ENCODE measurements around the gene MLC1. TPM values are rescaled to one million over a fixed set of nuclear protein-coding genes. Genes with fewer than 3 reads are reported as not detected.

Gene MLC1
- total and polyA plus RNA-seq, 4 donors, result 0.13 to 9.4 (median 0.33) TPM; not detected in 1

GRCh38 chr22:50082197-50082715 is 3.0 kb downstream of the MLC1 start:
- Histone ChIP-seq H3K4me3 (ENCODE audit: low read depth in 1 of 3, low read length in 3 of 3) (no peak overlapping the region), H3K27ac (ENCODE audit: low read depth in 1 of 2, low read length in 2 of 2) (no peak overlapping the region), H3K36me3 (ENCODE audit: control insufficient read depth in 4 of 4, insufficient read depth in 3 of 4, low read depth in 1 of 4, low read length in 3 of 4) (no peaks in the 10 kb centered on the region), H3K4me1 (ENCODE audit: control insufficient read depth in 4 of 4, insufficient read depth in 4 of 4, low read length in 3 of 4) (no peaks in the 10 kb centered on the region), H3K9me3 (ENCODE audit: control insufficient read depth in 4 of 4, low read length in 3 of 4) (no peaks in the 10 kb centered on the region), H3K27me3 (ENCODE audit: control insufficient read depth in 4 of 4, insufficient read depth in 4 of 4, low read length in 3 of 4) (peaks cover 0 to 2% (median 0%) of the 10 kb centered on the region in 4 donors), H3K9ac (ENCODE audit: low read depth in 1 of 2, low read length in 2 of 2) (no peak overlapping the region)
- WGBS, result 78% methylated on average over 17 of the region's 18 CpGs
- no peak for TF ChIP-seq HNF4G (IDR thresholded peaks at IDR 0.05)
- TF ChIP-seq GABPA (IDR thresholded peaks at IDR 0.05 in 1 of 2, conservative IDR thresholded peaks at IDR 0.05 in 1 of 2), result no peak
- no peak for TF ChIP-seq RXRA (IDR thresholded peaks at IDR 0.05)
- TF ChIP-seq REST (IDR thresholded peaks at IDR 0.05), result no peak
- TF ChIP-seq RAD21 (IDR thresholded peaks at IDR 0.05), result no peak
- TF ChIP-seq FOXA2 (IDR thresholded peaks at IDR 0.05), result no peak
- no peak for TF ChIP-seq EGR1 (IDR thresholded peaks at IDR 0.05; ENCODE audit: low read depth in 2 of 2)
- TF ChIP-seq ATF3 (IDR thresholded peaks at IDR 0.05), result no peak
- no peak for DNase-seq (ENCODE audit: low spot score)

GRCh38 chr22:50081426-50082196 is 3.6 kb downstream of the MLC1 start:
- no peak overlapping the region for H3K27ac ChIP-seq (ENCODE audit: low read depth in 1 of 2, low read length in 2 of 2)
- peaks cover 0 to 2% (median 0%) of the 10 kb centered on the region in 4 donors for H3K27me3 ChIP-seq (ENCODE audit: control insufficient read depth in 4 of 4, insufficient read depth in 4 of 4, low read length in 3 of 4)
- no peak for DNase-seq (ENCODE audit: low spot score)
- no peaks in the 10 kb centered on the region for H3K9me3 ChIP-seq (ENCODE audit: control insufficient read depth in 4 of 4, low read length in 3 of 4)
- no peaks in the 10 kb centered on the region for H3K36me3 ChIP-seq (ENCODE audit: control insufficient read depth in 4 of 4, insufficient read depth in 3 of 4, low read depth in 1 of 4, low read length in 3 of 4)
- H3K4me1 ChIP-seq (ENCODE audit: control insufficient read depth in 4 of 4, insufficient read depth in 4 of 4, low read length in 3 of 4), result no peaks in the 10 kb centered on the region
- TF ChIP-seq GABPA (IDR thresholded peaks at IDR 0.05 in 1 of 2, conservative IDR thresholded peaks at IDR 0.05 in 1 of 2) (no peak), JUND (IDR thresholded peaks at IDR 0.05) (no peak), ZBTB33 (IDR thresholded peaks at IDR 0.05) (no peak), ATF3 (IDR thresholded peaks at IDR 0.05) (no peak), YY1 (IDR thresholded peaks at IDR 0.05) (no peak), MAX (IDR thresholded peaks at IDR 0.05) (no peak), FOXA2 (IDR thresholded peaks at IDR 0.05) (no peak), REST (IDR thresholded peaks at IDR 0.05) (no peak), RAD21 (IDR thresholded peaks at IDR 0.05) (no peak), CTCF (IDR thresholded peaks at IDR 0.05; ENCODE audit: low read depth, low read length, missing input control) (no peak), HNF4G (IDR thresholded peaks at IDR 0.05) (no peak)
- WGBS, result 88% methylated on average over 27 of the region's 27 CpGs
- H3K4me3 ChIP-seq (ENCODE audit: low read depth in 1 of 3, low read length in 3 of 3), result no peak overlapping the region
- no peak overlapping the region for H3K9ac ChIP-seq (ENCODE audit: low read depth in 1 of 2, low read length in 2 of 2)
